ENCODE results near the gene FXR2. TPM values are rescaled to one million over a fixed set of nuclear protein-coding genes. Genes with fewer than 3 reads are reported as not detected.

Gene FXR2
- total and polyA plus RNA-seq, 10 of the 15 experiments (the other 5 are each of a cell fraction or from before 2014, with no cell fraction given): 1.6 to 33.3 (median 22.0) TPM

DNA sequence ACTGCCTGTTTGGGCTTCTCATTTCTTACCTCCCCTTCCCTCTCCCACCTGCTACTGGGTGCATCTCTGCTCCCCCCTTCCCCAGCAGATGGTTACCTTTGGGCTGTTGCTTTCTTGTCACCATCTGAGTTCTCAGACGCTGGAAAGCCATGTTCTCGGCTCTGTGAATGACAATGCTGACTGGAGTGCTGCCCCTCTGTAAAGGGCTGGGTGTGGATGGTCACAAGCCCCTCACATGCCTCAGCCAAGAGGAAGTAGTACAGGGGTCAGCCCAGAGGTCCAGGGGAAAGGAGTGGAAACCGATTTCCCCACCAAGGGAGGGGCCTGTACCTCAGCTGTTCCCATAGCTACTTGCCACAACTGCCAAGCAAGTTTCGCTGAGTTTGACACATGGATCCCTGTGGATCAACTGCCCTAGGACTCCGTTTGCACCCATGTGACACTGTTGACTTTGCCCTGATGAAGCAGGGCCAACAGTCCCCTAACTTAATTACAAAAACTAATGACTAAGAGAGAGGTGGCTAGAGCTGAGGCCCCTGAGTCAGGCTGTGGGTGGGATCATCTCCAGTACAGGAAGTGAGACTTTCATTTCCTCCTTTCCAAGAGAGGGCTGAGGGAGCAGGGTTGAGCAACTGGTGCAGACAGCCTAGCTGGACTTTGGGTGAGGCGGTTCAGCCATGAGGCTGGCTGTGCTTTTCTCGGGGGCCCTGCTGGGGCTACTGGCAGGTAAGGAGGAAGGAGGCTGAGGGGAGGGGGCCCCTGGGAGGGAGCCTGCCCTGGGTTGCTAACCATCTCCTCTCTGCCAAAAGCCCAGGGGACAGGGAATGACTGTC lies 35.5 kb downstream of the FXR2 start, which contains the start of gene CD68 (continued):
- TF ChIP-seq, protein P1, sequence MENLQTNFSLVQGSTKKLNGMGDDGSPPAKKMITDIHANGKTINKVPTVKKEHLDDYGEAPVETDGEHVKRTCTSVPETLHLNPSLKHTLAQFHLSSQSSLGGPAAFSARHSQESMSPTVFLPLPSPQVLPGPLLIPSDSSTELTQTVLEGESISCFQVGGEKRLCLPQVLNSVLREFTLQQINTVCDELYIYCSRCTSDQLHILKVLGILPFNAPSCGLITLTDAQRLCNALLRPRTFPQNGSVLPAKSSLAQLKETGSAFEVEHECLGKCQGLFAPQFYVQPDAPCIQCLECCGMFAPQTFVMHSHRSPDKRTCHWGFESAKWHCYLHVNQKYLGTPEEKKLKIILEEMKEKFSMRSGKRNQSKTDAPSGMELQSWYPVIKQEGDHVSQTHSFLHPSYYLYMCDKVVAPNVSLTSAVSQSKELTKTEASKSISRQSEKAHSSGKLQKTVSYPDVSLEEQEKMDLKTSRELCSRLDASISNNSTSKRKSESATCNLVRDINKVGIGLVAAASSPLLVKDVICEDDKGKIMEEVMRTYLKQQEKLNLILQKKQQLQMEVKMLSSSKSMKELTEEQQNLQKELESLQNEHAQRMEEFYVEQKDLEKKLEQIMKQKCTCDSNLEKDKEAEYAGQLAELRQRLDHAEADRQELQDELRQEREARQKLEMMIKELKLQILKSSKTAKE (IDR thresholded peaks at IDR 0.05; ENCODE audit: low read depth, poor library complexity, severe bottlenecking): no peak
- TF ChIP-seq, protein P2, sequence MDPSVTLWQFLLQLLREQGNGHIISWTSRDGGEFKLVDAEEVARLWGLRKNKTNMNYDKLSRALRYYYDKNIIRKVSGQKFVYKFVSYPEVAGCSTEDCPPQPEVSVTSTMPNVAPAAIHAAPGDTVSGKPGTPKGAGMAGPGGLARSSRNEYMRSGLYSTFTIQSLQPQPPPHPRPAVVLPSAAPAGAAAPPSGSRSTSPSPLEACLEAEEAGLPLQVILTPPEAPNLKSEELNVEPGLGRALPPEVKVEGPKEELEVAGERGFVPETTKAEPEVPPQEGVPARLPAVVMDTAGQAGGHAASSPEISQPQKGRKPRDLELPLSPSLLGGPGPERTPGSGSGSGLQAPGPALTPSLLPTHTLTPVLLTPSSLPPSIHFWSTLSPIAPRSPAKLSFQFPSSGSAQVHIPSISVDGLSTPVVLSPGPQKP (IDR thresholded peaks at IDR 0.05; ENCODE audit: low read depth, low read length): no peak
- TF ChIP-seq, protein P3, sequence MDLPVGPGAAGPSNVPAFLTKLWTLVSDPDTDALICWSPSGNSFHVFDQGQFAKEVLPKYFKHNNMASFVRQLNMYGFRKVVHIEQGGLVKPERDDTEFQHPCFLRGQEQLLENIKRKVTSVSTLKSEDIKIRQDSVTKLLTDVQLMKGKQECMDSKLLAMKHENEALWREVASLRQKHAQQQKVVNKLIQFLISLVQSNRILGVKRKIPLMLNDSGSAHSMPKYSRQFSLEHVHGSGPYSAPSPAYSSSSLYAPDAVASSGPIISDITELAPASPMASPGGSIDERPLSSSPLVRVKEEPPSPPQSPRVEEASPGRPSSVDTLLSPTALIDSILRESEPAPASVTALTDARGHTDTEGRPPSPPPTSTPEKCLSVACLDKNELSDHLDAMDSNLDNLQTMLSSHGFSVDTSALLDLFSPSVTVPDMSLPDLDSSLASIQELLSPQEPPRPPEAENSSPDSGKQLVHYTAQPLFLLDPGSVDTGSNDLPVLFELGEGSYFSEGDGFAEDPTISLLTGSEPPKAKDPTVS (IDR thresholded peaks at IDR 0.05; ENCODE audit: low read depth, low read length): no peak
- TF ChIP-seq, protein P4, sequence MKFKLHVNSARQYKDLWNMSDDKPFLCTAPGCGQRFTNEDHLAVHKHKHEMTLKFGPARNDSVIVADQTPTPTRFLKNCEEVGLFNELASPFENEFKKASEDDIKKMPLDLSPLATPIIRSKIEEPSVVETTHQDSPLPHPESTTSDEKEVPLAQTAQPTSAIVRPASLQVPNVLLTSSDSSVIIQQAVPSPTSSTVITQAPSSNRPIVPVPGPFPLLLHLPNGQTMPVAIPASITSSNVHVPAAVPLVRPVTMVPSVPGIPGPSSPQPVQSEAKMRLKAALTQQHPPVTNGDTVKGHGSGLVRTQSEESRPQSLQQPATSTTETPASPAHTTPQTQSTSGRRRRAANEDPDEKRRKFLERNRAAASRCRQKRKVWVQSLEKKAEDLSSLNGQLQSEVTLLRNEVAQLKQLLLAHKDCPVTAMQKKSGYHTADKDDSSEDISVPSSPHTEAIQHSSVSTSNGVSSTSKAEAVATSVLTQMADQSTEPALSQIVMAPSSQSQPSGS (IDR thresholded peaks at IDR 0.05; ENCODE audit: low read length): peak; percentile 90
- TF ChIP-seq, protein P5, sequence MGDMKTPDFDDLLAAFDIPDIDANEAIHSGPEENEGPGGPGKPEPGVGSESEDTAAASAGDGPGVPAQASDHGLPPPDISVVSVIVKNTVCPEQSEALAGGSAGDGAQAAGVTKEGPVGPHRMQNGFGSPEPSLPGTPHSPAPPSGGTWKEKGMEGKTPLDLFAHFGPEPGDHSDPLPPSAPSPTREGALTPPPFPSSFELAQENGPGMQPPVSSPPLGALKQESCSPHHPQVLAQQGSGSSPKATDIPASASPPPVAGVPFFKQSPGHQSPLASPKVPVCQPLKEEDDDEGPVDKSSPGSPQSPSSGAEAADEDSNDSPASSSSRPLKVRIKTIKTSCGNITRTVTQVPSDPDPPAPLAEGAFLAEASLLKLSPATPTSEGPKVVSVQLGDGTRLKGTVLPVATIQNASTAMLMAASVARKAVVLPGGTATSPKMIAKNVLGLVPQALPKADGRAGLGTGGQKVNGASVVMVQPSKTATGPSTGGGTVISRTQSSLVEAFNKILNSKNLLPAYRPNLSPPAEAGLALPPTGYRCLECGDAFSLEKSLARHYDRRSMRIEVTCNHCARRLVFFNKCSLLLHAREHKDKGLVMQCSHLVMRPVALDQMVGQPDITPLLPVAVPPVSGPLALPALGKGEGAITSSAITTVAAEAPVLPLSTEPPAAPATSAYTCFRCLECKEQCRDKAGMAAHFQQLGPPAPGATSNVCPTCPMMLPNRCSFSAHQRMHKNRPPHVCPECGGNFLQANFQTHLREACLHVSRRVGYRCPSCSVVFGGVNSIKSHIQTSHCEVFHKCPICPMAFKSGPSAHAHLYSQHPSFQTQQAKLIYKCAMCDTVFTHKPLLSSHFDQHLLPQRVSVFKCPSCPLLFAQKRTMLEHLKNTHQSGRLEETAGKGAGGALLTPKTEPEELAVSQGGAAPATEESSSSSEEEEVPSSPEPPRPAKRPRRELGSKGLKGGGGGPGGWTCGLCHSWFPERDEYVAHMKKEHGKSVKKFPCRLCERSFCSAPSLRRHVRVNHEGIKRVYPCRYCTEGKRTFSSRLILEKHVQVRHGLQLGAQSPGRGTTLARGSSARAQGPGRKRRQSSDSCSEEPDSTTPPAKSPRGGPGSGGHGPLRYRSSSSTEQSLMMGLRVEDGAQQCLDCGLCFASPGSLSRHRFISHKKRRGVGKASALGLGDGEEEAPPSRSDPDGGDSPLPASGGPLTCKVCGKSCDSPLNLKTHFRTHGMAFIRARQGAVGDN (IDR thresholded peaks at IDR 0.05): 0 out of 2 replicates have a peak, but pooled peaks have one; percentile 58
- TF ChIP-seq RAD21 (IDR thresholded peaks at IDR 0.05; ENCODE audit: insufficient read depth, low read depth, low read length): no peak
- TF ChIP-seq TCF12 (IDR thresholded peaks at IDR 0.05; ENCODE audit: low read depth, low read length): 0 out of 2 replicates have a peak, but pooled peaks have one; percentile 33
- peak; percentile 97 for TF ChIP-seq PML (IDR thresholded peaks at IDR 0.05; ENCODE audit: low read length)
- no peak for TF ChIP-seq KAT2A (conservative IDR thresholded peaks at IDR 0.05; ENCODE audit: control insufficient read depth, low read depth, low read length)
- no peak for TF ChIP-seq KLF5 (IDR thresholded peaks at IDR 0.05; ENCODE audit: partially characterized antibody)
- no peak for TF ChIP-seq ZSCAN29 (IDR thresholded peaks at IDR 0.05)
- peak in 1 of 2 experiments; percentile 62; a peak in 2 of 3 replicates for TF ChIP-seq EGR1 (IDR thresholded peaks at IDR 0.05; ENCODE audit: borderline replicate concordance in 1 of 2, low read depth in 2 of 2, low read length in 2 of 2)
- no peak for TF ChIP-seq MYC (IDR thresholded peaks at IDR 0.05; ENCODE audit: insufficient read depth, insufficient read length, insufficient replicate concordance, low read length, severe bottlenecking)
- TF ChIP-seq, protein P6, sequence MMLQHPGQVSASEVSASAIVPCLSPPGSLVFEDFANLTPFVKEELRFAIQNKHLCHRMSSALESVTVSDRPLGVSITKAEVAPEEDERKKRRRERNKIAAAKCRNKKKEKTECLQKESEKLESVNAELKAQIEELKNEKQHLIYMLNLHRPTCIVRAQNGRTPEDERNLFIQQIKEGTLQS (IDR thresholded peaks at IDR 0.05; ENCODE audit: borderline replicate concordance, extremely low read depth, low read depth, low read length): no peak
- no peak for TF ChIP-seq ZZZ3 (IDR thresholded peaks at IDR 0.05; ENCODE audit: control insufficient read depth, insufficient read length, low read depth)
- peak; percentile 27; the same call in 1 of the 2 replicates for TF ChIP-seq NBN (IDR thresholded peaks at IDR 0.05)
- TF ChIP-seq POU2F2 (IDR thresholded peaks at IDR 0.05; ENCODE audit: borderline replicate concordance, low read depth, low read length): peak; percentile 87
